Panc1 (cell line): ENCODE measurements around the gene ROBO1.

Source experiments
- POLR2AphosphoS5 ChIP-seq: IDR thresholded peaks from 2 replicates; pipeline ENCODE4 v1.6.1; 2012; ENCODE audit warnings: mild to moderate bottlenecking, low read depth, low read length, moderate library complexity
- TF ChIP-seq, protein P1 (sequence below): fragments of 450-650 bp; IDR thresholded peaks from 2 replicates; pipeline ENCODE4 v1.5.1; 2017; ENCODE audit warnings: mild to moderate bottlenecking
- TF ChIP-seq, protein P2 (sequence below), 2 experiments: IDR thresholded peaks; 2 replicates each; pipeline ENCODE4 v1.6.1; 2011 to 2012; ENCODE audit warnings: low read depth in 2 of 2, control low read depth in 1 of 2, low read length in 1 of 2, mild to moderate bottlenecking in 1 of 2, moderate library complexity in 1 of 2; ENCODE audit not compliant: insufficient read depth in 1 of 2

DNA sequence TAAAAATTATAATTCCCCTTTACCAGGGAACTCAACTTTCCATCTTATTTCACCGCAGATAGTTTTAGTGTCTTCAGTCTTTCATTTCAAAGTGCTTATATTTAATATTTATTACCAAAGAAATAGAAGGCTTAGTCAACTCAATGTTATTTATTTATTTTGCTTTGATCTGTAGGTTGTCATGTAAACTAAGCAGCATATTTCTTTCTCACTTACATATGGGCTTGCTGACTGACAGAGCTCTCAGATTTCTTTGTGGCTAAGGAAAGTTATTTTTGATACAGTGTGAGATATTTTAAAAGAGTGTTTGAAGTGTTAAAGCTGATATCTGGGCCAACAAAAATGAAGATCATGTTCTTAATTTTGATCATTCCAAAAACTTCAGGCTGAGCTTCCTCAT is 331.4 kb downstream of the ROBO1 start:
- TF ChIP-seq, protein P1, sequence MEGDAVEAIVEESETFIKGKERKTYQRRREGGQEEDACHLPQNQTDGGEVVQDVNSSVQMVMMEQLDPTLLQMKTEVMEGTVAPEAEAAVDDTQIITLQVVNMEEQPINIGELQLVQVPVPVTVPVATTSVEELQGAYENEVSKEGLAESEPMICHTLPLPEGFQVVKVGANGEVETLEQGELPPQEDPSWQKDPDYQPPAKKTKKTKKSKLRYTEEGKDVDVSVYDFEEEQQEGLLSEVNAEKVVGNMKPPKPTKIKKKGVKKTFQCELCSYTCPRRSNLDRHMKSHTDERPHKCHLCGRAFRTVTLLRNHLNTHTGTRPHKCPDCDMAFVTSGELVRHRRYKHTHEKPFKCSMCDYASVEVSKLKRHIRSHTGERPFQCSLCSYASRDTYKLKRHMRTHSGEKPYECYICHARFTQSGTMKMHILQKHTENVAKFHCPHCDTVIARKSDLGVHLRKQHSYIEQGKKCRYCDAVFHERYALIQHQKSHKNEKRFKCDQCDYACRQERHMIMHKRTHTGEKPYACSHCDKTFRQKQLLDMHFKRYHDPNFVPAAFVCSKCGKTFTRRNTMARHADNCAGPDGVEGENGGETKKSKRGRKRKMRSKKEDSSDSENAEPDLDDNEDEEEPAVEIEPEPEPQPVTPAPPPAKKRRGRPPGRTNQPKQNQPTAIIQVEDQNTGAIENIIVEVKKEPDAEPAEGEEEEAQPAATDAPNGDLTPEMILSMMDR, result no peak
- TF ChIP-seq, protein P2, sequence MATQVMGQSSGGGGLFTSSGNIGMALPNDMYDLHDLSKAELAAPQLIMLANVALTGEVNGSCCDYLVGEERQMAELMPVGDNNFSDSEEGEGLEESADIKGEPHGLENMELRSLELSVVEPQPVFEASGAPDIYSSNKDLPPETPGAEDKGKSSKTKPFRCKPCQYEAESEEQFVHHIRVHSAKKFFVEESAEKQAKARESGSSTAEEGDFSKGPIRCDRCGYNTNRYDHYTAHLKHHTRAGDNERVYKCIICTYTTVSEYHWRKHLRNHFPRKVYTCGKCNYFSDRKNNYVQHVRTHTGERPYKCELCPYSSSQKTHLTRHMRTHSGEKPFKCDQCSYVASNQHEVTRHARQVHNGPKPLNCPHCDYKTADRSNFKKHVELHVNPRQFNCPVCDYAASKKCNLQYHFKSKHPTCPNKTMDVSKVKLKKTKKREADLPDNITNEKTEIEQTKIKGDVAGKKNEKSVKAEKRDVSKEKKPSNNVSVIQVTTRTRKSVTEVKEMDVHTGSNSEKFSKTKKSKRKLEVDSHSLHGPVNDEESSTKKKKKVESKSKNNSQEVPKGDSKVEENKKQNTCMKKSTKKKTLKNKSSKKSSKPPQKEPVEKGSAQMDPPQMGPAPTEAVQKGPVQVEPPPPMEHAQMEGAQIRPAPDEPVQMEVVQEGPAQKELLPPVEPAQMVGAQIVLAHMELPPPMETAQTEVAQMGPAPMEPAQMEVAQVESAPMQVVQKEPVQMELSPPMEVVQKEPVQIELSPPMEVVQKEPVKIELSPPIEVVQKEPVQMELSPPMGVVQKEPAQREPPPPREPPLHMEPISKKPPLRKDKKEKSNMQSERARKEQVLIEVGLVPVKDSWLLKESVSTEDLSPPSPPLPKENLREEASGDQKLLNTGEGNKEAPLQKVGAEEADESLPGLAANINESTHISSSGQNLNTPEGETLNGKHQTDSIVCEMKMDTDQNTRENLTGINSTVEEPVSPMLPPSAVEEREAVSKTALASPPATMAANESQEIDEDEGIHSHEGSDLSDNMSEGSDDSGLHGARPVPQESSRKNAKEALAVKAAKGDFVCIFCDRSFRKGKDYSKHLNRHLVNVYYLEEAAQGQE (IDR thresholded peaks at IDR 0.05; ENCODE audit: insufficient read depth in 1 of 2, low read depth in 2 of 2, low read length in 1 of 2), result no peak
- no peak for TF ChIP-seq POLR2AphosphoS5
